GM21526 (cell line): ENCODE data around the gene MGST2.

Source experiments
- ATAC-seq: cut with Tn5 transposase; IDR thresholded peaks from one replicate; pipeline ENCODE4 v1.9.1; 2021; ENCODE audit warnings: moderate library complexity; ENCODE audit not compliant: unreplicated experiment, low FRiP score

Gene MGST2

GRCh38 chr4:139735381-139736273 is 70.0 kb downstream of the MGST2 start:
- no peak for ATAC-seq

- no peak for ATAC-seq
These were observed 70.6 kb downstream of the MGST2 start for GRCh38 chr4:139736274-139736660.

- no peak for ATAC-seq
These were observed 71.0 kb downstream of the MGST2 start for GRCh38 chr4:139736661-139737060.

DNA sequence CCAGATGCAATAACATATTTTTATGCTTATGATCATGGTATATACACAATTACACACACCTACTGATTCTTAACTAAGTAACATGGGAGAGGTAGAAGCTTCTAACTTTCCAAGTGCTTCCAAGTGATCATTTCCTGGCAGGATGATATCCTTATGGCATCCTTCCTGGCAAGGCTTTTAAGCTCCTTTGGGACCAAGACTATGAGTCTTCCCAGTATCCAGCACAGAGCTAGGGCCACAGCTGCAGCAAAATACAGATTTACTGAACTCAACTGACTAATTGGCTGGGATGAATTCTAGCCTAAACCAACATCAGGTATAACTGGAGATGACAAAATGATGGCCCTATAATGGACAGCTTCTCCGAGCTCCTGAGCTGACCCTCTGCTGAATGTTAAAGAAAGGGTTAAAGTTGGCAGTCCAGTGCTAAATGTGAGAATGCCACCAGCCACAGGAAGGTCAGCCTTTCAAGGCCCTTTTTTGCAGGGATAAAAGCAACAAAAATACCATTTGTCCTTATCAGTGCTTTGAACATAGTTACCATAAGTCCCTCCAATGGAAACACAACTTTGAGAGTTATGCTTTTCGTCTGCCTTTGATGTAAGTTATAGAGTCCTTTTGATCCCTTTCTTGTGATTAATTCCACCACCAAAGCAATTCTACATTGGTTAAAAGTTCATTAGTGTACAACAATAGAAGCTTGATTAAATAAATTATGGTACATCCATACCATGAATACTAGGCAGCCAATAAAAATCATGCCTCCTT is 73.4 kb downstream of the MGST2 start:
- no peak for ATAC-seq

DNA sequence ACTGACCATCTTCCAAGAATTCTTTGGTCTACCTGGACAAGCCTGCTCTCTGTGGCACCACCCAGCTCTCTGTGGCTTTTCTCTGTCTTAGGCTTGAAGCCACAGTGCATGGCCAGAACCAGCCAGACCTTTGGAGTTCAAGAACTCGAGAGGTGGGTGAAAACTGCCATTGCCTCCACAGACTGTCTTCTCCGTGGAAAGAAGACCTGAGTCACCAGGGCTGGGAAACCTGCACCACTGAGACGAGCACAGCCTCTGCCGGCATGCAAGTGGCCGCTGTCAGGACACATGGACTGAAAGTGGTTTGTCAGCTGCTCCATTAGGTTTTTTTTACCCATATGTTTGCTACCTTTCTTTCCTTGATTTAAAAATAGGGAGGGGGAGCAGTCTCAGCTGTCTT is 74.5 kb downstream of the MGST2 start:
- no peak for ATAC-seq

- no peak for ATAC-seq
These were observed 75.0 kb downstream of the MGST2 start for GRCh38 chr4:139740531-139741041.

DNA sequence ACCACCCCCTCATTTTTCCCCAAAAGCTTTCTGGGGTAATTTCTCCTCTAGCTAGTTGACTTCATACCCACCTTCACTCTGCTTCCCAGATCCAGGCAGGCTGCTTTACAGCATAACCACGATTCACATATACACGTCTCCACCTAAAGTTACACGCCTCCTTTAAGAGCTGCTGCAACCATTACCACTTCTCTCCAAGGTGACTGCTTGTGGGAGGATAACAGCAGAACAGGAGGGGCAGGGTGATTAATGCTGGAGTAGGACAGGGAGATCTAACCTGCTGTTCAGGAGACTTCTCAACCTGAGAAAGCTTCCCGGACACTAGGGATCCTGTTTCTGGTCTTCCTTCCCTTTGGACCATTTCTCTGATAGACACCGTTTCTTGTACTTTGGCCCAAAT is 77.4 kb downstream of the MGST2 start:
- ATAC-seq: no peak

DNA sequence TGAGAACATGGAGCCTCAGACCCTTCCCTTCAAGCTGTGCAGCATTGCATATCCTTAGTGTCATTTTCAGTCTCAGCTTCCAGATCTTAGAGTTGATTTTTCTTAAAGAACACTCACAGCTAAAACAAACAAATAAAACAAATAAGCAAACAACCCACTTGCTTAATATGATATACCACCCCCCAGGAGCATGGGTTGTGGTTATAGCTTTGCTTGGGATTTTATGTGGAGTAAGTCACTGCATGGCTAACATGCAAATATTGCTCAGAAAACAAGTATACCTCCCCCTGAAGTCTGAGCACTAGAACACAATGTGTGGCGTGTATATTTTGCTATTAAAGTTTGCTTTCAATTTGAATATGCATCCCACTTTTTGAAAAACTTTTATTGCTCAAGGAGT is 78.6 kb downstream of the MGST2 start:
- ATAC-seq: no peak

- ATAC-seq: no peak
These were observed 79.6 kb downstream of the MGST2 start for GRCh38 chr4:139745111-139745639.

DNA sequence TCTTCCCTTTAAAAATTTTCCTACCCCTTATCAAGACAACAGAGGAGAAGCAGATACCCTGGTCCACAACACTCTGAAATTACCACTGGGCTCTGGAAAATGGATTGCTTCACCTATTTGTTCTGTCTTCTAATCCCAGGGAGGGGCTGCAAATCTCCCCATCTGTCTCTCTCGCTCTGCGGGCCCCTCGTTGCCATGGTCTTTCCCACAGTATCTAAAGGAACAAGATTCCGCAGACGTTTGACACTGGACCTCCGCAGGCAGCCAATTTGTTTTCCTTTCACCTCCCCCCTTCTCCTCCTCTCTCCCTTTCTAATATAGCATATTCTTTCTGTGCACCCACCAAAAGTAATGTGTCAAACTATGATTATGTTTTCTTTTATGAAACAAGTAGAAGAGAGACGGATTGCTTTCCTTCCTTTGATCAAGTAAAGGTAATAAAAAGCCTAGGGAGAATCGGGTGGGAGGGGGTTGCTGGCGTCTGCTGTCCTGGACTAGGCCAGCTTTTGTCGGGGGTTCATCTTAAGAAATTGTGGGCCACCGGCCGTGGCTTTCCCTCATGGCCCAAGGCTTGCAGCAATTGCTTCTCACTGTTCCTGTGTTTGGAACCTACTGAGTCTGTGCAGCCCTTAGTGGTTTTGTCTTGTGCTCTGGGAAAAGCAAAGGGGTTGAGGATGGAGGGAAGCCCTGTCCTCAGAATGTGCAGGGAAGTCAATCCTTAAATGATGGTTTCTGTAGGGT is 81.0 kb downstream of the MGST2 start:
- no peak for ATAC-seq

- ATAC-seq: no peak
These were observed 83.7 kb downstream of the MGST2 start for GRCh38 chr4:139749338-139749737.

- ATAC-seq: no peak
These were observed 84.3 kb downstream of the MGST2 start for GRCh38 chr4:139749835-139750498.

- ATAC-seq: no peak
These were observed 88.1 kb downstream of the MGST2 start for GRCh38 chr4:139753686-139754085.
